Stimulated activated CD8-positive, alpha-beta memory T cell treated with anti-CD3 and anti-CD28 coated beads, Interleukin-4, amount 100 ng/mL, for 48 hours (primary cell): Measurements from ENCODE around the gene NHEJ1.
A peak's percentile ranks its signal among the peaks of the same experiment; 100 is the strongest.

Source experiments
- DNase-seq: peaks from one replicate; pipeline ENCODE4 v3.0.0-alpha.2; 2020

NHEJ1 gene

GRCh38 chr2:219182331-219183150 is 21.9 kb upstream of the NHEJ1 start:
- DNase-seq, result no peak

GRCh38 chr2:219181531-219181930 is 20.9 kb upstream of the NHEJ1 start:
- DNase-seq, result no peak

DNA sequence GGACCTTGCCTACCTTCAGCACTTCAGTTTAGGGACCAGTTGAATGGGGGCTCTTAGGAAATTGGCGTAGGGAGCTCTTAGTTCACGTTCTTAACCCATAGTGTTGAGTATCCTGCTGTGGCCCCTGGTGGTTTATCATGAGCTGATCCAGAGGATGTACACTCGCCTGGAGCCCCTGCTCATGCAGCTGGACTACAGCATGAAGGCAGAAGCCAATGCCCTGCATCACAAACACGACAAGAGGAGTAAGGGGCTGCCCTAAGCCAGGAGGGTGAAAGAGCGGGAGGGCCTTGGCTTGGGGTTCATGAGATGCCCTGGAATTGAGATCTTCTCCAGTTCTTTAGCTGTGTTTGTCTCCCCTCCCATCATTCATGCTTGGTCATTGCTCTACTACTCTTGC is 20.3 kb upstream of the NHEJ1 start:
- DNase-seq, result no peak

DNA sequence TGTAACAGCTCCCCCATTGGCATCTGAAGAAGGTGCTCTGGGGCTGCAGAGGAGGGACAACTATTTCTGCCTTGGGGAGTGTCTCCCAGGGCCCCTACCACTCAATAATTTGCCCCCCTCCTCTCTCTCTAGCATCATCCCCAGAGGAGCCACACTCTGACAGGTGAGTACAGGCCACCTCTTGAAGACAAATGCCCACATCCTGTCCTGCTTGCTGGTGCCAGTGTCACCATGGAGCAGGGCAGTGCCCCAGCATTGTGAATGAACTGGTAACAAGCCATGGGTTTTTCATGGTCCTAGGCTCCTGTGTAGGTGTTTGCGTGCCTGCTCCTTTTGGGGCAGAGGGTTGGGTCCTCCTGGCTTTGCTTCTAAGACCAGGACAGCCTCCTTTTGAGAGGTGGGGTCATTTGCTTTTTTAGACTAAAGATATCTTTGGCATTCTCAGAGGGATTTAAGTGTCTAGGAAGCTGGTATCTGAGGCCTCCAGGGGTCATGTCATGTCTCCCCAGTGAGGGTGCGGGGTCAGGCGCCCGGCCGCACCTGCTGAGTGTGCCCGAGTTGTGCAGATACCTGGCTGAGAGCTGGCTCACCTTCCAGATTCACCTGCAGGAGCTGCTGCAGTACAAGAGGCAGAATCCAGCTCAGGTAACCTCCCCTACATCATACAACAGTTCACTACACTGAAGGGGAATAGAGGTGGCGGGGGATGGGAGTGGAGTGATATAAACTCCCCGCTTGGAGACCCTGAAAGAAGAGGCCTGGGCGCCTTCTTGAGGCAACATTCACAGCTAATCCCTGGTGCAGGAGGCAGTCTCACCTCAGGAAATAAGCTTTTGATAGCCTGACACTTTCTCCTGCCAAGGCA is 19.2 kb upstream of the NHEJ1 start:
- no peak for DNase-seq

- peak; percentile 53 for DNase-seq
These were observed 18.0 kb upstream of the NHEJ1 start for GRCh38 chr2:219178377-219179175.

- peak; percentile 80 for DNase-seq
These were observed 17.1 kb upstream of the NHEJ1 start, which contains the start of gene RETREG2 for GRCh38 chr2:219177552-219178376. RETREG2 (plus strand) TSS chr2:219178275; CDS start chr2:219178353, 78 bp downstream.

GRCh38 chr2:219176818-219177551 is 16.4 kb upstream of the NHEJ1 start, which contains the start of gene CNPPD1:
CNPPD1 (minus strand) TSS chr2:219176925; CDS start chr2:219176828, 97 bp downstream.
- peak; percentile 89 for DNase-seq

DNA sequence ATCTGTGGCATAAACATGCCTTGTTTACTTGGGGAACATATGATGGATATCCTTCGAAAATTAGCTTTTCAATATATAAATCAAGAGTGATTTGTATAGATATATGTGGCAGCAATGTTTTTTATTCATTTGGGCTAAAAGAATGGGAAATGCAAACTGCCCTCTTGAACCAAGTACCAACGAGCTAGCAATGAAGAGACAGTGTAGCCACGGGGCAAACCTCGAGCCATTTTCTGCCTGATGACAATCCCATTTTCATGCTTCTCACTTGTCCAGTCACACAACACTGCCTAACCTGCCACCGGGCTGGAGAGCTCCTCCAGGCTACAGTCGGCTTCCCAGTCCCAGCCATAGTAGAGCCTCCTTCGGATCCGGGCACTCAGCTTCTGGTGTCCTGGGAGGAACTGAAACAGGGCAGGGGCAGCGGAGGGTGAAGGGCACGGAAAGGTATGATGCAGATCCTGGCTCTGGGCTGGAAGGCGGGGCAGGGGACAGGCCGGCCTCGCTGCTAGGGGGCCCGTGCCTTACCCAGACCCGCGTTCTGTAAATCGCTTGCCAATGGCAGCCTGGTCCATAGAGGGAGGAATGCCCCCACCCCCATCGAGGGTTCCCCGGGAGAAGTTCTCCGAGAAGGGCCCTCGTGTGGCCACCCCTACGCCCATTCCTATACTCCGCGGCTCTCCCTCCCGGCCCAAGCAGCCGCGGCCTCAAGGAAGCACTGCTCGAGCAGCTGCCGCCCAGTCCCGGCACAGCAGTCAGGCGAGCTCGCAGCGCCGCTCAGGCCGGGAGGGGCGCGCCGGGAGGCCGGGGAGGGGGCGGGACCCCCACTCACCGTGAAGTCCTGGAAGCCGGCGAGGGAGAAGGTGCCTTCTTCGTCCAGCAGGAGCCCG is 15.6 kb upstream of the NHEJ1 start:
- peak; percentile 52 for DNase-seq

DNA sequence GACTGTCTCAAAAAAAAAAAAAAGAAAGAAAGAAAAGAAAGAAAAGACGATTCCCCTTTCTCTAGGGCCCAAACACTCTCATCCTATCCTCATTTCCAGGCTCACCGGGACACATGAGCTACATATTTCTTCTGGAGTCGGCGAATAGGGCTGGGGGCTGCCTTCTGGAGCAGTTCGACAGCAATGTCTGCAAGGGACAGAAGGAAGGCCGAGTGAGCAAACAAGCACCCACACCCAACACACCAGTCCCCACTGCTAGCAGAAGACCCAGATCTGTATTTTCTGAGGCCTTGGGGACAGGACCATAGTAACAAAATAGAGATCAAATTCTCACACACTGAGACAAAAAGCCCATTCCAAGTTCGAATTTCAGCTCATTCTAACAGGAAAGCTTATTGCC is 14.9 kb upstream of the NHEJ1 start:
- DNase-seq, result no peak

GRCh38 chr2:219174801-219175200 is 14.2 kb upstream of the NHEJ1 start:
- no peak for DNase-seq

GRCh38 chr2:219174146-219174545 is 13.5 kb upstream of the NHEJ1 start:
- DNase-seq, result no peak

DNA sequence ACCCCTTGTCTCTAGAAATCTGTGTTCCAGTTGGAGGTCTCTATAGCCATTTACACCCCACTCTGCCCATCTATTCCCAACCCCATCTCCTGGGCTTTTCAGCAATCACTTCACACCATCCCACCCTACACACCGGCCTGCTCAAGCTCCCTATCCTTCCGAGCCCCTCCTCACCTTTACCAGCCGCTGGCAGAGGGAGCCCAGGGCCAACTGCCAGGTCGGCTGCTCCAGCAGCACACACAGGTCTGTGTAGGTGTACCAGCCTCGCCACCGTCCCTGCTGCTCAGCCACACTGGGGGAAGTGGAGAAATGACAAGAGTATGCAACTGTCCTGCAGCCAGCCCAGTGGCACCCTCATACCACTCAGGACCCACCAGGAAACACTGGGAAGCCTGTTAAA is 12.6 kb upstream of the NHEJ1 start:
- DNase-seq, result no peak

DNA sequence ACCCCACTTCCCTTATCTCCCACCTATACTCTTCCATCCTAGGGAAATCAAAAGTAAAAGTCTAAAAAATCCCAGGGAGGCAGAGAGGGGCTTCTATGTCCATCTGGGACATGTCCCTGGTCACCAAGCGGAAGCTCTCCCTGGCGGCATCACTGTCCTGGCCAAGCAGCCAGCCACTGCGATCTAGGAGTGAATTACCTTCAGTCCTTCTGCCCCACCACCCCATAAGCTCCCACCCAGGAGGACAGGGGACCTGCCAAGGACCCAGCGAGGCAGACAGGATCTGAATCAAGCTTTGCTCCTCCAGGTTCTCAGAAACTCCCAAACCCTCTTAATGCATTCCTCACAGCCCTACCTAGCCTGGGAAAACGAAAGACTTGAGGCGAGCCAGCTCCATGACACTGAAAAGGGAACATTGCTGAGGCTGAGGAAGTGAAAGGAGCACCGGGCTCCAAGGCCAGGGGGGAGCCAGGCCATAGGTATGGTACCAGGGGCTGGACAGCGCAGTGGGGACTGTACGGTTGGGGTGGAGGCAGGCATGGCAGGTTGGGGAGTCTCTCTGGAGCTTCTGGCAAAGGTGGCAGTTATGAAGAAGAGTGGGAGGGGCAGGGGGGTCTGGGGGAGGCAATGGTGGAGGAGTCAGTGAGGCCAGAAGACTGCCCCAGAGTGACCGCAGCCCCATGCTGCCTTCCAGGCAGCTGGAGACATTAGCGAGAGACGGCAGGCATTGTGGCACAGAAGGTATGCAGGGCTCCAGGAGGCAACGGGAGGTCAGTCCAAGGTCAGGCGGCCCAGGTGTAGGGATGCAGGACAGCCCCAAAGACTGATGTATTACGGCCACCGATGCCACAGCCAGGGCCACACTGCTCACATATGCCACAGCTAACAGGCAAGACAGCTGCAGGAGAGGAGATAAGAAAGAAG is 11.9 kb upstream of the NHEJ1 start:
- DNase-seq, result no peak

- no peak for DNase-seq
These were observed 10.6 kb upstream of the NHEJ1 start for GRCh38 chr2:219171231-219171651.

DNA sequence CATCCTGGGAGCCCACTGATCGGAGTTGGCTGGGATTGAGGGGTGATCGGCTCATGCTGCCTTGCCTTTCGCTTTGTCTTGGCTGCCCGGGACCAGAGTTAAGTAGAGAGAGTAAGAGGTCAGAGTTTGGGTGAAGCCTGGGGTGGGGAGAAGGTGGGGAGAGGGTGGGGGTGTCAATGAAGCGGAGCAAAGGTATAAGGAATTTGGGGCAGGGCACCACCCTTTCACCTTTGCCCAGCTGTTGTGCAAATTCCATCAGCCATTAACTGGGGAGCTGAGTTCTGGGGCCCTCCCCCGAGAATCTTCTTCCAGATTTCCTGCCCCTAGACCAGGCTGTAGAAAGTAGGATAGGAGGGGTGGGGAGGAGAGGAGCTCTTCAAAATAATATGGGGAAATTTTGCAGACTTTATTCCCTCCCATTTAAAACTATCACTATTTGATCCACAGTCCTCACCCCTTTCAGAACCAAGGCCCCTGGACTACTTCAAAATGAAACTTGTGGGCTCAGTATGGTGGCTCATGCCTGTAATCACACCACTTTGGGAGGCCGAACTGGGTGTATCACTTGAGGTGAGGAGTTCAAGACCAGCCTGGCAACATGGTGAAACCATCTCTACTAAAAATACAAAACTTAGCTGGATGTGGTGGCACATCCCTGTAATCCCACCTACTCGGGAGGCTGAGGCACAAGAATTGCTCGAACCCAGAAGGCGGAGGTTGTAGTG is 9.5 kb upstream of the NHEJ1 start, which contains the start of gene SLC23A3:
Gene SLC23A3, minus strand, starts transcription at position 100 of the 725 bp plus-strand sequence. Its CDS starts 45 bp downstream, at position 55.
- no peak for DNase-seq

GRCh38 chr2:219168932-219169331 is 8.3 kb upstream of the NHEJ1 start:
- no peak for DNase-seq

DNA sequence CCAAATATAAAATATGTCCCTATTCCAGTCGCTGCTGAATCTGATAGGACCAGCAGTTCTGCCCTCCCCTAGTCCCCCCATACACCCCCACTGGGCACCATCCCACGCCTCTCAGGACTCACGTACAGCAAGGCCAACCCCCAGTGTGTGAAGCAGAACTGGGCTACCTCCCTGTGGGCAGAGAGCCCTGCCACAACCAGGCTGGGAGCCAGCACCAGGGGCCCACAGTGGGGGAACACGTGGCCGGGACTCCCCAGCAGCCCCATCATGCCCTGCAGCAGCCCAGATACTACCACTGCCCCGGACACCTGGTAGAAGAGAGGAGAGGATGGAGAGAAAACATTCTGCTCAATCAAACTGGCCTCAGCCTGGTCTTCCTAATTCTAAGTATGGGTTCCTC is 7.9 kb upstream of the NHEJ1 start:
- no peak for DNase-seq

DNA sequence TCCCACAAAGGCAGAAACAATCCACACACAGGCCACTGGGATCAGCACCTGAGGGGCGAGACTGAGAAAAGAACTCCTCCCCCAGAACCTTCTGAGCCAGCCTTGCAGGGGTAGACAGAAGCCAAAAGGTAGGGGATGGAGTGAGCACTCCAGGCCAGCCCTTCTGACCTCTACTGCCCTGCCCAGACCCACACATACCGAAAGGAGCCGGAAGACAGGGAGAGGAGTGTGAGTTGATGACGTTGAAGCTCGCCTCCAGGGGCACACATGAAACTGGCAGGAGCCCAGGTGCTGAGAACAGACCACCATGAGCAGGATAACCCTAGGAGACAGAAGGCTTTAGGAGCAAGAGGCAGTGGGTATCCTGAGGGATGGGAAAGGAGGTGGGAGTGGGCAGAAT is 7.4 kb upstream of the NHEJ1 start:
- DNase-seq, result no peak
